Regular cardiac myocyte (primary cell): ENCODE data around the gene ADAM11. TPM values are rescaled to one million over a fixed set of nuclear protein-coding genes. Genes with fewer than 3 reads are reported as not detected.

Experiments used
- total RNA-seq: library from RNA; depleted of rRNA; stranded (reverse); fragments of >200 nt; gene quantifications from 2 replicates; pipeline ENCODE4 v1.2.3, GENCODE V29; 2014

The ADAM11 gene, protein sequence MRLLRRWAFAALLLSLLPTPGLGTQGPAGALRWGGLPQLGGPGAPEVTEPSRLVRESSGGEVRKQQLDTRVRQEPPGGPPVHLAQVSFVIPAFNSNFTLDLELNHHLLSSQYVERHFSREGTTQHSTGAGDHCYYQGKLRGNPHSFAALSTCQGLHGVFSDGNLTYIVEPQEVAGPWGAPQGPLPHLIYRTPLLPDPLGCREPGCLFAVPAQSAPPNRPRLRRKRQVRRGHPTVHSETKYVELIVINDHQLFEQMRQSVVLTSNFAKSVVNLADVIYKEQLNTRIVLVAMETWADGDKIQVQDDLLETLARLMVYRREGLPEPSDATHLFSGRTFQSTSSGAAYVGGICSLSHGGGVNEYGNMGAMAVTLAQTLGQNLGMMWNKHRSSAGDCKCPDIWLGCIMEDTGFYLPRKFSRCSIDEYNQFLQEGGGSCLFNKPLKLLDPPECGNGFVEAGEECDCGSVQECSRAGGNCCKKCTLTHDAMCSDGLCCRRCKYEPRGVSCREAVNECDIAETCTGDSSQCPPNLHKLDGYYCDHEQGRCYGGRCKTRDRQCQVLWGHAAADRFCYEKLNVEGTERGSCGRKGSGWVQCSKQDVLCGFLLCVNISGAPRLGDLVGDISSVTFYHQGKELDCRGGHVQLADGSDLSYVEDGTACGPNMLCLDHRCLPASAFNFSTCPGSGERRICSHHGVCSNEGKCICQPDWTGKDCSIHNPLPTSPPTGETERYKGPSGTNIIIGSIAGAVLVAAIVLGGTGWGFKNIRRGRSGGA
- 0.19 and 0.28 TPM in 2 replicates for total RNA-seq

DNA sequence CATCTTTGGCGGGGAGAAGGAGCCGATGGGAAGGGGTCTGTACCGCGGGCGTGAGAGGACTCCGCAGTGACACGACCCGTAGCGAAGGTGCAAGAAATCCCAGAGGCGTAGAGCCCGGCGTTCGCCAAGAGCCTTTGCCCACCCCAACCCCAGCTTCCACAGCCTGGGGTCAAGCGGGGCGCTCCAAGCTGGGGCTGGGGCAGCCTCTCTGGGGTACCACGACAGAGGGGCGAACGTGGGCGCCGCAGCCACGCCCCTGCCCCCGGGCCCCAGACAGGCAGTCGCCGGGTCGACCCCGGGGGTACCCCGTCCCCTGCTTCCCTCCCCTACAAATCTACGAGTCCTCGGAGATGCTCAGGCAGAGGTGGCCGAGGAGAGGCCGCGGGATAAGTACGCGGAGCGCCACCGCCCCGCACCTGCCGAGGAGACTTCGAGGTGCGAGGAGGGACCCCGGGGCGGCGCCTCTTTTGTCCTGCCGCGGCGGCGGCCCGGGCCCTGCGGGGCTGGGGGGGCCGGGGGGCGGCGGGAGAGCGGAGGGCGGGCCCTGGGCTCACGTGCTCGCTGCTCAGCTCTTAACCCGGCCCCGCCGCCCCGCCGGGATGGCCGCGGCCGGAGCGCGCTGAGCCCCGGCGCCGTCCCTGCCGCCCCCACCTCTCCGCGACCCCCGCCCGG is at the start of gene ADAM11:
Gene ADAM11, plus strand, starts transcription at position 575 of the 672 bp plus-strand sequence. CDS start 212 bp downstream, outside the sequence.

DNA sequence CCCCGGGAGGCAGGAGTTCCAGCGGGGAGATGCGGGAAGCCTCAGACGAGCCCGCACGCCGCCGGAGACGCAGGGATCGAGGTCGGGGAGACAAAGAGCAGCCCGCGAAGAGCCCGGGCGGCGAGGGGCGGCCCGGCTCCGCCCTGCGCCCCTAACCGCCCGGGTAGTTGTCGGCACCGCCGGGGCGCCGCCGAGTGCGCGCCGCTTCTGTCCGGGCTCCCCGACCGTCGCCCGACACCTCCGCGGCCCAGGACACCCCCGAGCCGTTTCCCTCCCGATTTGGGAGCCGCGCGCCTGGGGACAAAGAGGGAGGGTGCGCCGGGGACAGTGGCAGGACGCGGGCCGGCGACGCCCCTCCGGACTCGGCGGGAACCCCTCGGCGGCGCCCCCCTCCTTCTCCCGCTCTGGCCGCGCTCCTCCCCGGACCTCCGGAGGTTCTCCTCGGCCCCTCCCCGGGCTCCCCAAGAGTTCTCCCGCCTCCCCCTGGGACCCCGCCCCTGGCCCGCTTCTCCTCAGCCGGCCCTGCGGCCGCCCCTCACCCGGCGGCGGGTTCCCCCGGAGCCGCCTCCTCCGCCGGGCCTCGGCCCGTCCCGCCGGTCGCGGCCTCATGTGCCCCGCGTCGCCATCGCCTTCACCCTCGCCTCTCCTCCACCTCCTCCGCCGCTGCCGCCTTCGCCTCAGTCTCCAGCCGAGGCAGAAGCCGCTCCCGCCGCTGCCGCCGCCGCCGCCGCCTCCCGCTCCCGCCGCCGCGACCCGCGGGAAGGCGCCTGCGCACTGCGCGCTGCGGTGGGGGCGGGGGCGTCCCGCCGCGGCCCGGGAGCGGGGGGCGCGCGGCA is 71.0 kb downstream of the ADAM11 start, which contains the start of gene GJC1:
Gene GJC1, minus strand, starts transcription at position 765 of the 836 bp plus-strand sequence. CDS start 24,470 bp downstream, outside the sequence.

Other genes with a start within 250 kb of the ADAM11 start
- gene FZD2, start 201.5 kb upstream of the ADAM11 start, total RNA-seq, result 14.8 and 17.8 TPM in 2 replicates
- gene MEIOC, start 102.5 kb upstream of the ADAM11 start, total RNA-seq, result under 0.01 TPM in 2 replicates
- 41.2 and 48.9 TPM in 2 replicates for gene CCDC43, start 69.2 kb upstream of the ADAM11 start, total RNA-seq
- gene DBF4B, start 50.3 kb upstream of the ADAM11 start, total RNA-seq, result 2.5 and 5.9 TPM in 2 replicates
- gene GJC1, start 71.3 kb downstream of the ADAM11 start, total RNA-seq, result 15.8 and 40.6 TPM in 2 replicates
- not detected in 2 replicates for gene HIGD1B, start 88.9 kb downstream of the ADAM11 start, total RNA-seq
- gene EFTUD2, start 140.5 kb downstream of the ADAM11 start, total RNA-seq, result 129 and 142 TPM in 2 replicates
- under 0.01 TPM in 2 replicates for gene GFAP, start 156.5 kb downstream of the ADAM11 start, total RNA-seq
- 1.1 and 10.2 TPM in 2 replicates for gene KIF18B, start 188.8 kb downstream of the ADAM11 start, total RNA-seq
- 0.19 TPM in 1 of 2 replicates, not detected in the other for gene C1QL1, start 209.3 kb downstream of the ADAM11 start, total RNA-seq